22Rv1 (cell line): Measurements from ENCODE around the gene GCFC2.
"Not testable (repeated sequence)": the region's sequence is repeated elsewhere in the genome, so short reads cannot be mapped to it uniquely, and the experiment has no call there.

Experiments used
- H3K27ac ChIP-seq: fragments of 450-650 bp; 2 replicates; pipeline ENCODE4 v1.5.1; 2017
- ZFX ChIP-seq: fragments of 450-650 bp; IDR thresholded peaks from 2 replicates; pipeline ENCODE4 v1.6.1; 2017; ENCODE audit warnings: antibody characterized with exemption, borderline replicate concordance
- TF ChIP-seq, protein P1 (sequence below): fragments of 450-650 bp; IDR thresholded peaks from 2 replicates; pipeline ENCODE4 v1.5.1; 2017; ENCODE audit warnings: mild to moderate bottlenecking

GCFC2 gene

DNA sequence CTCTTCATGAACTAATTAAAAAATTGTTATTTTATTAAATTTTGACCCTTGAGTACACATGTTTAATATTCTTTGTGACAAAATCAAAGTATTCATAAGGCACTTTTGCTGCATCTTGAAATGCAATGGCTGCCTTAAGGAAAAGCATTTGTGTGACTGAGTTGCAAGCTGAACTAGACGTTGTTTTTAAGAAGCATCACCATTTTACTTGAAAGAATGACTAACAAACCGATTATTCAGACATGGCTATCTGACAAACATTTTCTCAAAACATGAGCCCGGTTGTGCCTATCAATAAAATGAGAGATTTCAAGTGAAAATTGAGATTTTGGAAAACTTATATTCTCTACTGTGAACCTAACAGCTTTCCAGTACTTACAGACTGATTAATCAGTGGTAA lies 2.8 kb downstream of the GCFC2 start:
- H3K27ac ChIP-seq, result no peak overlapping the region
- no peak for TF ChIP-seq ZFX
- TF ChIP-seq, protein P1, sequence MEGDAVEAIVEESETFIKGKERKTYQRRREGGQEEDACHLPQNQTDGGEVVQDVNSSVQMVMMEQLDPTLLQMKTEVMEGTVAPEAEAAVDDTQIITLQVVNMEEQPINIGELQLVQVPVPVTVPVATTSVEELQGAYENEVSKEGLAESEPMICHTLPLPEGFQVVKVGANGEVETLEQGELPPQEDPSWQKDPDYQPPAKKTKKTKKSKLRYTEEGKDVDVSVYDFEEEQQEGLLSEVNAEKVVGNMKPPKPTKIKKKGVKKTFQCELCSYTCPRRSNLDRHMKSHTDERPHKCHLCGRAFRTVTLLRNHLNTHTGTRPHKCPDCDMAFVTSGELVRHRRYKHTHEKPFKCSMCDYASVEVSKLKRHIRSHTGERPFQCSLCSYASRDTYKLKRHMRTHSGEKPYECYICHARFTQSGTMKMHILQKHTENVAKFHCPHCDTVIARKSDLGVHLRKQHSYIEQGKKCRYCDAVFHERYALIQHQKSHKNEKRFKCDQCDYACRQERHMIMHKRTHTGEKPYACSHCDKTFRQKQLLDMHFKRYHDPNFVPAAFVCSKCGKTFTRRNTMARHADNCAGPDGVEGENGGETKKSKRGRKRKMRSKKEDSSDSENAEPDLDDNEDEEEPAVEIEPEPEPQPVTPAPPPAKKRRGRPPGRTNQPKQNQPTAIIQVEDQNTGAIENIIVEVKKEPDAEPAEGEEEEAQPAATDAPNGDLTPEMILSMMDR, result no peak

DNA sequence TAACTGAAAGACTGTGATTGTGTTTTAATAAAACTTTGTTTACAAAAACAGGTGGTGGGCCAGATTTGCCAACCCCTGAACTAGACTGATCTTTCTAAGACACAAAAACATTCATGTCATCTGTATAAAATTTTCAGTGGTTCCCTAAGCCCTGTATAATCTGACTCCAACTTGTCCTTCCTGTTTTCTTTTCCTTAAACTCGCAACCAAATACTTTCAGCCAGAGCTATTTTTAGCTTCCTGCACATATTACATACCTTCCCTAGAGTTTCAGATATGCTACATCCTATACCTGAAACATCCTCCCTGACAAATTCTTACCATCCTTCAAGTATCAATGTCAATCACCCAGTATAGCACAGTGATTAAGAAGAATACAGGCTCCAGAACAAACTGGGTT lies 4.8 kb downstream of the GCFC2 start:
- H3K27ac ChIP-seq, result no peak overlapping the region
- TF ChIP-seq, protein P1, result no peak
- TF ChIP-seq ZFX, result no peak

DNA sequence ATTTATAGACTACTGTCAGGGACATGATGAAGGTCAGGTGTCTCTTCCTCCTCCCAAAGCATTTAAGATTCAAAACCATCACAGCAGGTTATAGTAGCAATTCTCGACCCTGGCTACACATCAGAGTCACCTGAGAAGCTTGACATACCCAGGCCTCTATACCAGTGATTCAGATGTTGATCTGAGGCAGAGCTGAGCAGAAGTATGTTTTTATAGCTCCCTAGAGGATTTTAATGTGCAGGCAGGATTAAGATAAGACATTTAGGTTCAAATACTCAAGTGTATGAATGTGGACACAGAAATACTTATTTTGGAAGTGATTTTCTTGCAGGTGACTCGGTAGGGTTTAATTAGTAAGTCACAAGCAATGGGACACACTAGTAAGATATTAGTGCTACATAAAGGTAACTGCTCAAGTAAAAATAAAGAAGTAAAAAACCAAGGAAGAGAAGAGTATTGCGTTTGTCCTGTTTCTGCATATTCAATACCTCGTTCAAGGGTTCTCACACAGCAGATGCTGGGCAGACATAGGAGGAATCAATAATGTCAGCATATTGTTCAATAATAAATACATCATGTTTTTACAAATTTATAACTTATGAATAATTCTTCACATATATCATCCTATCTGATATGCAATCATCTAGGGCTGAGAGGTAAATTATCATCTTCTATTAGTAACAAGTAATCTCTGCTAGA lies 7.0 kb downstream of the GCFC2 start:
- TF ChIP-seq, protein P1, result no peak
- TF ChIP-seq ZFX, result no peak
- no peak overlapping the region for H3K27ac ChIP-seq

DNA sequence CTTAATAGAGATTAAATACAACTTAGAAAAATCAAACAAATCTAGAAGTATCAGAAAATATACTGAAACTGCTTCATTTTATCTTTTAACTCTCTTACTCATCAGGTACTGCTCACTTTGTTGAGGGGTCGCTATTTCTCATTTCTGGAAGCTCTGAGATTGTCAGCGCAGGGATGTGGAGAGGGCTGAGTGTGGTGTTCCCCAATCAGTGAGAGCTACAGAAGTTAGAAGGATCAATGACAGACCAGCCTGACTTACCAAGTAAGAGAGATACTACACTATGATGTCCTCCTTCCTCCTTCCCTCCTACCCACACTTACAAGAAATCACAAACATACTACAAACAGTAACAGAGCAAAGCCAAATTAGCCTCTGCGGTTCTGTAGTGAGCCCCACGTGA lies 8.1 kb downstream of the GCFC2 start:
- TF ChIP-seq, protein P1, result no peak
- no peak for TF ChIP-seq ZFX
- H3K27ac ChIP-seq, result no peak overlapping the region

DNA sequence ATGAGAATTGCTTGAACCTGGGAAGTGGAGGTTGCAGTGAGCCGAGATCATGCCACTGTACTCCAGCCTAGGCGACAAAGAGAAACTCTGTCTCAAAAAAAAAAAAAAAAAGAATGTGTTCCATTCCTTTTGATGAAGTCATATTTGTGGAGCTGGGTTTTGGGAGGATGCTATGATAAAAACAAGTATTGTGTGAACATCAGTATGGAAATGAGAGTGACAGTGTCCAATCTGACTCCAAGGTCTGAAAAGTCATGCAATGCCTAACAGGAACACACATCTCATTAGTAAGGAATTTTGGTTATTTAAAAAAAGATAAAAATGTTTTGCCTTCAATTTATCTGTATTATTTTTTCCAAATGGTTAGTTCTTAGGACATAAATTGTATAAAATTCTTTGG lies 11.8 kb downstream of the GCFC2 start:
- TF ChIP-seq, protein P1, result no peak
- TF ChIP-seq ZFX, result no peak
- H3K27ac ChIP-seq, result no peak overlapping the region

DNA sequence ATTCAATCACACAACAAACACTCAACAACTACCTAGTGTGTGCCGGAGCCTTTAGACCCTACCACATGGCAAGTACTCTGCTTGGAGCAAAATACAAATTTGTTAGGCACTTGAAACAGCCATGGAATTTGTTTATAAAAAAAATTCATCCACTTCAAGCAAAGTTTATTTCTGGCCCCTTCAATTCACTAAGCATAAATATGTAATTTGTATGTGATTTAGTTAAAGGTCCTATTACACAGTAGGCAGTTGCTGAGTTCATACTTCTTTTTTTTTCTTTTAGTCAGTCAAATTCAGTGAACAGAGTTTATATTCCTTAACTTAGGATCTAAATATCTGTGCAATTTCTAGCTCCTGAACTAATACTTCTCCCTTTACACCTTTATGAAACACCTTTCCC lies 22.5 kb downstream of the GCFC2 start:
- TF ChIP-seq, protein P1, result no peak
- TF ChIP-seq ZFX, result no peak
- H3K27ac ChIP-seq, result no peak overlapping the region

DNA sequence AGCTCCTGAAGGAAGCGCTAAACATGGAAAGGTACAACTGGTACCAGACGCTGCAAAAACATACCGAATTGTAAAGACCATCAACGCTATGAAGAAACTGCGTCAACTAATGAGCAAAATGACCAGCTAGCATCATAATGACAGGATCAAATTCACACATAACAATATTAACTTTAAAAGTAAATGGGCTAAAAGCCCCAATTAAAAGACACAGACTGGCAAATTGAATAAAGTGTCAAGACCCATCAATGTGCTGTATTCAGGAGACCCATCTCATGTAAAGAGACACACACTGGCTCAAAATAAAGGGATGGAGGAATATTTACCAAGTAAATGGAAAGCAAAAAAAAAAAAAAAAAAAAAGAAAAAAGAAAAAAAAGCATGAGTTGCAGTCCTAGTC lies 27.3 kb downstream of the GCFC2 start:
- H3K27ac ChIP-seq, result not testable (repeated sequence)

DNA sequence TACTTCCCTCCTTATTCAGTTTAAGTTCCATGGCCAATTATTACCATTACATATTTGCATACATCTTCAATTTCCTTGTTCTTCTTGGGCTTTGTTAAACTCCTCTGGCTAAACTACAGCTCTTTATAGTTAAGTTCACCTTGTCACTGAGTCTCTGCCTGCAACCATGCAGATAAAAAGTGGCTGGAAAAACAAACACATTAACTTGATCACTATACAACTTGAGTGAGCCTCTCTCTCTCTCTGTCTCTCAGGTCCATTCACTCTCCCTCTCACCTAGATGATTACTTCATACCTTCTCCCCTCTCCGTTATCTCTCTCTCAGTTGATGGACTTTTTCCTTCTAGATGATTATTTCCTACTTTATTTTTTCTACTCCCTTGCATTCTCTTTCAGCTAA lies 30.3 kb downstream of the GCFC2 start:
- TF ChIP-seq, protein P1, result no peak
- TF ChIP-seq ZFX, result no peak
- peak overlapping the region; percentile 6; the same call in 1 of the 2 replicates for H3K27ac ChIP-seq
